Esophagus muscularis mucosa (tissue), 4 donors: ENCODE measurements around the gene ALG12. TPM values are rescaled to one million over a fixed set of nuclear protein-coding genes. Genes with fewer than 3 reads are reported as not detected.

ENCODE experiments used
- DNase-seq: peaks from one replicate; pipeline ENCODE4 v3.0.0-alpha.2; 2017; ENCODE audit errors: extremely low spot score
- H3K27ac ChIP-seq, 4 donors: fragments of 200-600 bp; sonication (generic); replicated peaks in 1 of 4; 1 replicate in 3 of 4; 2 replicates in 1 of 4; pipeline ENCODE4 v1.5.1; 2016 to 2019; ENCODE audit warnings: mild to moderate bottlenecking in 1 of 4
- H3K27me3 ChIP-seq, 4 donors: fragments of 200-600 bp; sonication (generic); one replicate each; pipeline versions ENCODE4 v1.5.1 to v1.6.0; 2016 to 2019
- H3K36me3 ChIP-seq, 4 donors: fragments of 200-600 bp; sonication (generic); one replicate each; pipeline ENCODE4 v1.5.1; 2016 to 2019
- H3K4me1 ChIP-seq, 4 donors: fragments of 200-600 bp; sonication (generic); one replicate each; pipeline ENCODE4 v1.5.1; 2016 to 2019
- H3K4me3 ChIP-seq, 4 donors: fragments of 200-600 bp; sonication (generic); 1 replicate in 2 of 4; 2 replicates in 2 of 4; pipeline ENCODE4 v1.5.1; 2016 to 2019; ENCODE audit warnings: mild to moderate bottlenecking in 4 of 4, moderate library complexity in 1 of 4
- H3K9me3 ChIP-seq, 4 donors: fragments of 200-600 bp; sonication (generic); 1 replicate in 3 of 4; 2 replicates in 1 of 4; pipeline ENCODE4 v1.5.1; 2016 to 2019
- CTCF ChIP-seq, 3 experiments: fragments of 200-600 bp in 2 of 3; fragments of 450-650 bp in 1 of 3; sonication (generic) in 2 of 3; IDR thresholded peaks; one replicate each; pipeline ENCODE4 v1.5.1; 2017 to 2019; ENCODE audit warnings: antibody characterized with exemption in 3 of 3, mild to moderate bottlenecking in 2 of 3, moderate library complexity in 1 of 3
- EP300 ChIP-seq: sonication (generic); formaldehyde crosslinking; IDR thresholded peaks from one replicate; pipeline ENCODE4 v1.6.1; 2017; ENCODE audit warnings: antibody characterized with exemption
- POLR2A ChIP-seq: fragments of 450-650 bp; IDR thresholded peaks from one replicate; pipeline ENCODE4 v1.6.1; 2017; ENCODE audit warnings: antibody characterized with exemption, moderate library complexity, mild to moderate bottlenecking, low read depth
- POLR2AphosphoS5 ChIP-seq, 2 donors: sonication (generic); formaldehyde crosslinking; IDR thresholded peaks; one replicate each; pipeline ENCODE4 v1.6.1; 2017; ENCODE audit warnings: antibody characterized with exemption in 2 of 2
- WGBS: methylation state at CpG from one replicate; pipeline ENCODE4 v1.1.5; 2018; 5-methylcytosine and 5-hydroxymethylcytosine counted together
- intact Hi-C: fragments of 100-400 bp; cut with DNase I; formaldehyde crosslinking; loops from one replicate; pipeline ENCODE4 v1.15.1; 2023
- total RNA-seq, 4 donors: library from RNA; depleted of rRNA; stranded (reverse); fragments of >200 nt; gene quantifications; one replicate each; pipeline versions ENCODE4 v1.1.0 to v1.2.1, GENCODE V29; 2016

Gene ALG12
- total RNA-seq, 4 donors from 2014 or later, result 17.7 to 28.0 (median 23.8) TPM

DNA sequence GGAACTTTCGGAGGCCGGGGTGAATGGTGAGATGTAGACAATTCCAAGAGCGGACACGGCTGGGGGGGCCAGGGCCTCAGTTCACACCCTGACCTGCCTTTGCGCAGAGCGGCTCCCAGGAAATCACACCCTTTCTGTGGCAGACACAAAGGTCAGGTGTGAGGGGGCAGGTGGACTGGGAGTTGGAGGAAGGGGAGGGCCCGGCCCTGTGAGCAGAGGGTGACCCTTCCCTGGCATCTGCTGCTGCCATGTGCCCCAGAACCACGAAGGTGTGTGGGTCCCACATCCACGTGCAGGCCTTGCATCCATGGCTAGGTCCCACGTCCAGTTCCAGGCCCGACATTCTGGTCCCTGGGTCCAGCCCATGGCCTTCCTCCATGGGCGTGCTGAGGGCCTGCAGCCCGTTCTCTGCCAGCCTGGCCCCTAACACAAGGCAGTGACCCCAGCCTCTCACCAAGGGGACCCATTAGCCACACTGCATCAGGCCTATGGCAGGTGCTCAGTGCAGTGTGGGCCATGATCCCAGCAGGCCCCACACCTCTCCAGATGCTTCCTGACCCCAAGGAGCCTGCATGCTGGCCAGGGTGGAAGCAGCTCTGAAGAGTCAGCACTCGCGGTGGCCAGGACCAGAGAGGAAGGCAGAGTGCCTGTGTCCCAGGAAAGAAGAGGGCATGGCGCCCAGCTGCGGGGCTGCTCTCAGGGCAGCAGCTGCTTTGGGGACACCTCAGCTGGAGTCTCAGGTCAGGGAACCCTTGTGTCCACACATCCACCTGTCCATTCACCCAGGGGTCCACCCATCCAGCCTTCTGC lies 23.5 kb upstream of the ALG12 start:
- intact Hi-C loops, result no loop called here
- no peaks in the 10 kb centered on the region for H3K36me3 ChIP-seq
- no peak overlapping the region for H3K4me3 ChIP-seq
- no peak overlapping the region for H3K27ac ChIP-seq
- WGBS, result 98% methylated on average over 13 of the region's 17 CpGs
- TF ChIP-seq CTCF (IDR thresholded peaks at IDR 0.05), result no peak
- TF ChIP-seq POLR2AphosphoS5 (IDR thresholded peaks at IDR 0.05), result no peak
- no peak for TF ChIP-seq POLR2A
- no peak for TF ChIP-seq EP300
- H3K27me3 ChIP-seq, result no peaks in the 10 kb centered on the region
- DNase-seq, result no peak
- peaks cover 12 to 21% (median 17%) of the 10 kb centered on the region in 4 donors for H3K4me1 ChIP-seq
- no peaks in the 10 kb centered on the region for H3K9me3 ChIP-seq

DNA sequence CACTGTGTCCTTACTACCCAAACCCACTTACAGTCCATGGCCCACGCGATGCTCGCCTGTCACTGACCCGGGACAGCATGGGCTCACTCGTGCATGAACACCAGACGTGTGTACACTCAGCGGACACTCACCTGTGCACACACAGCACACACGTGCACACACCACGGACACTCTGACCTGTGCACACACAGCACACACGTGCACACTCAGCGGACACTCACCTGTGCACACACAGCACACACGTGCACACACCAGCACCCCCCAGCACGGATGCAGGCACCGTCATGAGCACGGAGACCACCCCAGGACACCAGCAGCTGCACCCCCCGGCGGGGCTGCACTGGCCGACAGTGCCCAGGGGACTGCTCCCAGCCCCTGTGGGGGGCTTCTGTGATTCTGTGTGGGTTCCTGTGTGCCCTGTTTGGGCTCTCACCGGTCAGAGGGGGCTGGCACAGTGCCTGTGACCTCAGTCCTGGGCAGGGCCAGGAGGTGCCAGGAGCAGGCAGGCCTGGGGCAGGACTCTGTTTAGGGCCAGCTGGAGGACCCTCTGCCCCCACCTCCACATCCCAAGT lies 20.4 kb upstream of the ALG12 start:
- no peaks in the 10 kb centered on the region for H3K27me3 ChIP-seq
- intact Hi-C loops, result no loop called here
- H3K27ac ChIP-seq, result peak overlapping the region in 3 of 4 donors; percentile 88 to 98 (median 93)
- H3K4me1 ChIP-seq, result peaks cover 38 to 48% (median 41%) of the 10 kb centered on the region in 4 donors
- 86% methylated on average over 15 of the region's 19 CpGs for WGBS
- H3K9me3 ChIP-seq, result no peaks in the 10 kb centered on the region
- no peak for TF ChIP-seq POLR2AphosphoS5 (IDR thresholded peaks at IDR 0.05)
- no peak for TF ChIP-seq EP300
- no peak for TF ChIP-seq CTCF (IDR thresholded peaks at IDR 0.05)
- TF ChIP-seq POLR2A, result no peak
- no peak for DNase-seq
- no peaks in the 10 kb centered on the region for H3K36me3 ChIP-seq
- H3K4me3 ChIP-seq, result no peak overlapping the region

DNA sequence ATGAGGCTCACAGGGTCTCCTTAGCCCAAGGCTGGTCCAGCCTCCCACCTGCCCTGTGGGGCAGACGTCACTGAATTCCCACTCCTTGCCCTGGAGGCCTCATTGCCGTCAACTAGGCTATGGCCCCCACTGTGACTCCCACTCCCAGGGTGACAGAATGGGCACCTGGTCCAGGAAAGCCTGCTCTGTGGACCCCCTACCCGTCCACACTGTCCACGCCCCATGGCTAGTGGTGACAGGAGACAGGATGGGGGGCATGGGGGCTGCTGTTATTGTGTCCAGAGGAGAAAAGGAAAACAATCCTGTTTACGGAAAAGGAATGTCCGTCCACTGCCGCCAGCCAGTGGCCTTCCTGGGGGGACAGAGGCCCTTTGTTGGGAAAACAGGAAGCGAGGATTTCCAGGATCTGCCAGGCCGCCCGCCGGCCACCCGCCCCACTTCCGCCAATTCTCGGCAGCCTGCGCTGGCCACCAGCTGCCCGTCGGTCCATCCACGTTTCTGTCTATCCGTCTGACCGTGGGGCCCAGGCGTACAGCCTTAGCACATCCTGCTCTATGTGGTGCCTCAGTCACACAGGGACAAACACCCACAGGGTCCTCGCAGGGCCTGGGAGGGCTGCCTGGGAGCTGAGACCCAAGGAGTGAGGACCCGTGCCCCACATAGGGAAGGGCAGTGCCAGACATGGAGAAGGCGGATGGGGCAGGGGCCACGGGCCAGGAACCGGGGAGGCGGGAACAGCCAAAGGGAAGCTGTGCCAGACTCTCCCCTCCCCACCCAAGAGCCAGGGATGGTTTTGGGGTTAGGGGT lies 19.7 kb upstream of the ALG12 start:
- peak overlapping the region; percentile 88 to 98 (median 93) for H3K27ac ChIP-seq
- WGBS, result 76% methylated on average over 25 of the region's 27 CpGs
- H3K36me3 ChIP-seq, result no peaks in the 10 kb centered on the region
- no peaks in the 10 kb centered on the region for H3K27me3 ChIP-seq
- TF ChIP-seq POLR2AphosphoS5 (IDR thresholded peaks at IDR 0.05) (peak; percentile 27 to 44), POLR2A (no peak), EP300 (peak; percentile 16), CTCF (IDR thresholded peaks at IDR 0.05) (no peak)
- H3K4me1 ChIP-seq, result peaks cover 45 to 55% (median 48%) of the 10 kb centered on the region in 4 donors
- peak overlapping the region in 2 of 4 donors; percentile 2 to 69 for H3K4me3 ChIP-seq
- H3K9me3 ChIP-seq, result no peaks in the 10 kb centered on the region
- intact Hi-C loops, result no loop called here
- DNase-seq, result no peak

DNA sequence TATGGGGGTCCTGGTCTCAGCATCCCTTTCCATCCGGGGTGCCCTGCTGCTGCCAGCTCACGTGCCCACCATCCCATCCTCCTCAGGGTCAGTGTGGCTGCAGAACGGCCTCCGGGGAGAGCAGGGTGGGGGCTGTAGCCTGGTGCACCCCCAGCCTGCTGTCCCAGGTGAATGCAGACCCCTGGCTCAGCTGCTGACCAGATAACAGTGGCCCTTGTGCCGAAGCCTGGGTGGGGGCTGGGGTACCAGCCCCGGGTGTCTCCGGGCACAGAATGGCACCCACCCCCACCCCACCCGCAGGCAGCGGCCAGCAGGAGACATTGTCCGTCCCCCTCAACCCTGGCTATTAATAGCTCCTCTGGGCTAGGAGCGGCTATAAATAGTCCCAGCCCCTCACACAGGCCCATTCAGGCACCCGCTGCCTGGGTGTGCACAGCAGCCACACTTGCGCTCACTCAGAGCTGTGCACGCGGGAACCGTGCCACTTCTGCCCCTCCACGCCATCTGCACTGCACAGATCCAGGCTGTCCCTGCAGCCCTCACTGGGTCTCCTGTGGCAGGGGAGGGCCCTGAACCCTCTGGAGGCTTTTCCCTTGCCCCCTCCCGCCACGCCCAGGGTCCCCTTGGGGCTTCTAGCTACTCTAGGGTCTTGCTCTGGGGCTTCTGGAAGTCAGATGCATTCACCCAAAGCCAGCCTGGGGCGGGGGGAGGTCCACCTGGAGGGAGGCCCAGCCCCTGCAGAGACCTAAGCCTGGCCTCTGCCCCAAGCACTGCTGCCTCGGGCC lies 18.9 kb upstream of the ALG12 start:
- H3K36me3 ChIP-seq, result no peaks in the 10 kb centered on the region
- TF ChIP-seq POLR2A (no peak), CTCF (IDR thresholded peaks at IDR 0.05) (no peak), POLR2AphosphoS5 (IDR thresholded peaks at IDR 0.05) (peak in 1 of 2 donors; percentile 56)
- H3K4me3 ChIP-seq, result peak overlapping the region; percentile 57 to 69 (median 62)

More for the DNA sequence above, 18.9 kb upstream of the ALG12 start:
- WGBS, result 48% methylated on average over 3 of the region's 21 CpGs
- no peaks in the 10 kb centered on the region for H3K9me3 ChIP-seq
- intact Hi-C loops, result no loop called here
- H3K4me1 ChIP-seq, result peaks cover 52 to 62% (median 55%) of the 10 kb centered on the region in 4 donors
- H3K27me3 ChIP-seq, result no peaks in the 10 kb centered on the region
- no peak for DNase-seq
- peak overlapping the region; percentile 88 to 98 (median 93) for H3K27ac ChIP-seq
